Measurements from ENCODE around the gene SIAH3.

Gene SIAH3

GRCh38 chr13:45742985-45743384 is 108.6 kb downstream of the SIAH3 start:
- no peak for DNase-seq (ENCODE audit: low spot score)

- DNase-seq (ENCODE audit: low spot score), result peak; percentile 39
Observed at GRCh38 chr13:45737571-45738017, 114.0 kb downstream of the SIAH3 start.

DNA sequence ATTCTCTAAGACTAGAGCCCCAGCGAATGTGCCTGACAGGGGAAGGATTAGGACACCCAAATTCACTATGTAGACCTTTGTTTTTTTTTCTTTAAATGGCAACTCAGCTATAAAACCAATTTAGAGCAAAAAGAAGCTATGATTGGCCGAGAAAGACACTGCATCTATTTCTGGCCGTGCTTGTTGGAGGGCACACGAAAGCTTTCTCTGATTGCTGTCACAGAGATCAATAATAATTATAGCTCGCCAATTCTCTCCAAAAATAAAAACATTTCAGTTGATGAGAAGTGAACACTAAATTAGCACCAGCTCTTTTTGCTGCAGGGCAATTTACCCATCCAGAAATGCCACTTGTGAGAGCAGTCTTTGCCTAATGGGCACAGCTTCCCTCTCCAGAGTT is 118.2 kb downstream of the SIAH3 start:
- no peak for DNase-seq (ENCODE audit: low spot score)

- DNase-seq (ENCODE audit: low spot score), result no peak
Observed at GRCh38 chr13:45732916-45733315, 118.6 kb downstream of the SIAH3 start.

DNA sequence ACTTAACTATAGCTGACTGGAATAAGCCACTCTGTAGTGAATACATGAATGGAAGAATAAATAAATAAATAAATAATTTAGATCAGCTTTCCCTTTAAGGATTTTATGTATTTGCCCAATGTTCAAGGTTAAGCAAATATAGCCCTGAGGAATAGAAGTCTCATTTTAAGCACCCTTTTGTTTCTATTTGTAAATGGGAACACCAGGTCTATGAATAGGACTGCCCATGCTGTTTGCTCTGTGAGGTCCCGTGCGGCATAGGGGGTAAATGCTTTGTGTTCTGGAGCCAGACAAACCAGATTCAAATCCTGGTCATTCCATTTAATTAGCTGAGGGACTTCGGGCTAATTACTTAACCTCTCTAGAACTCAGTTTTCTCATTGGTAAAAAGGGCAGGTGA is 120.1 kb downstream of the SIAH3 start:
- DNase-seq (ENCODE audit: low spot score), result no peak

DNA sequence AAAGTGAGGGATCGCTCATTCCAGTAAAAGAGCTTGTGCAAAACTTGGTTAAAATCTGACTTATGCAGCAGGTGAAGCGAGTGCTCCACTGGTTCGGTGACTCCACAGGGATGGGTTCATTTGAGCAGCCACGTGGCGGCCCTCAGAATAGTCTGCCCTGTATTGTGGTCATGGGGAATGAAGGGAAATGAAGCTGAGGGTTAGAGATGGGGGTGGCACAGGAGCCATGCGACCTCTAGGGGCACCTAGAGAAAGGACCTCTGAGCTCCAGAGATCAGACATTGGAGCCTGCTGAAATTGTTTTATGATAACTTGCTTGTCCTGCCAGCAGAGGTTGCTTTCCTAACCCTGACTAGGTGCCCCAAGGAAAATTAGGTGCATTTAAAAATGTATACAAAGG is 122.8 kb downstream of the SIAH3 start:
- peak; percentile 80 for DNase-seq (ENCODE audit: low spot score)
